ENCODE data around the gene NXPE2. TPM values are rescaled to one million over a fixed set of nuclear protein-coding genes. Genes with fewer than 3 reads are reported as not detected.

Gene NXPE2
- total RNA-seq, 2 donors from 2014 or later, result not detected

DNA sequence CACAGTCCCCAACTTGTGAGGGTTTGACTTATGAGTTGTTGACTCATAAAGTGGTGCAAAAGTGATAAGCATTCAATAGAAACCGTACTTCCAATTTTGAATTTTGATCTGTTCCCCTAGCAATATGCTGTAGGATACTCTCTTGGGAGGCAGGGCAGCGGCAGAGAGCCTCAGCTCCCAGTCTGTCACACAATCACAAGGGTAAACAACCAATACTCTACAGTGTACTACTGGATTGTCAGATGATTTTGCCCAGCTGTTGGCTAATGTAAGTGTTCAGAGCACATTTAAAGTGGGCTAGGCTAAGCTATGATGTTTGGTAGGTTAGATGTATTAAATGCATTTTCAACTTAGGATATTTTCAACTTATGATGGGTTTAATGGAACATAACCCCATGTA is 13.7 kb upstream of the NXPE2 start:
- no peak overlapping the region for H3K27ac ChIP-seq
- H3K27me3 ChIP-seq (replicated peaks; ENCODE audit: insufficient read depth), result no peaks in the 10 kb centered on the region
- H3K4me3 ChIP-seq, result no peak overlapping the region
- H3K4me1 ChIP-seq (ENCODE audit: control insufficient read depth in 1 of 2, low read depth in 2 of 2), result no peaks in the 10 kb centered on the region
- no peaks in the 10 kb centered on the region for H3K36me3 ChIP-seq
- DNase-seq (ENCODE audit: low spot score), result no peak
- H3K9me3 ChIP-seq, result no peaks in the 10 kb centered on the region
- TF ChIP-seq, protein P1, sequence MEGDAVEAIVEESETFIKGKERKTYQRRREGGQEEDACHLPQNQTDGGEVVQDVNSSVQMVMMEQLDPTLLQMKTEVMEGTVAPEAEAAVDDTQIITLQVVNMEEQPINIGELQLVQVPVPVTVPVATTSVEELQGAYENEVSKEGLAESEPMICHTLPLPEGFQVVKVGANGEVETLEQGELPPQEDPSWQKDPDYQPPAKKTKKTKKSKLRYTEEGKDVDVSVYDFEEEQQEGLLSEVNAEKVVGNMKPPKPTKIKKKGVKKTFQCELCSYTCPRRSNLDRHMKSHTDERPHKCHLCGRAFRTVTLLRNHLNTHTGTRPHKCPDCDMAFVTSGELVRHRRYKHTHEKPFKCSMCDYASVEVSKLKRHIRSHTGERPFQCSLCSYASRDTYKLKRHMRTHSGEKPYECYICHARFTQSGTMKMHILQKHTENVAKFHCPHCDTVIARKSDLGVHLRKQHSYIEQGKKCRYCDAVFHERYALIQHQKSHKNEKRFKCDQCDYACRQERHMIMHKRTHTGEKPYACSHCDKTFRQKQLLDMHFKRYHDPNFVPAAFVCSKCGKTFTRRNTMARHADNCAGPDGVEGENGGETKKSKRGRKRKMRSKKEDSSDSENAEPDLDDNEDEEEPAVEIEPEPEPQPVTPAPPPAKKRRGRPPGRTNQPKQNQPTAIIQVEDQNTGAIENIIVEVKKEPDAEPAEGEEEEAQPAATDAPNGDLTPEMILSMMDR (IDR thresholded peaks at IDR 0.05), result no peak
- ATAC-seq (ENCODE audit: insufficient number of reproducible peaks, low FRiP score, low read depth), result no peak

DNA sequence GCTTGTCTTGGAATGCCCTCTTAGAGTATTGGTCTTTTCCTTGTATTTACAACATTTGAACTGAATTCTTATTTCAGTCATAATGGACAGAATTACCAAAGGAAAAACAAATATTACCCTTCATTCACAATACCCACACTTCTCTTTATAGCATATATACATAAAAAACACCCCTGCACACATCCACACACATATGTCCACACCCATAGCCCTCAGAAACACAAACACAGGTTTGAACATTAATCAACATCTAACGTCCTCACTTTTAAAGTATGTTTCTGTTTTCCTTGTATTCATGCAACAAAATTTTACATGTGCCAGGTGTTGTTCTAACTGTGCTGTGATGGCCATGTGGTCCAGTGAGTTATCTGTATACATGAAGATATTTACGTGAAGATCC is 11.6 kb upstream of the NXPE2 start:
- H3K27ac ChIP-seq, result no peak overlapping the region
- TF ChIP-seq, protein P1 (IDR thresholded peaks at IDR 0.05), result no peak
- DNase-seq (ENCODE audit: low spot score) (no peak), ATAC-seq (ENCODE audit: insufficient number of reproducible peaks, low FRiP score, low read depth) (no peak)
- H3K4me3 ChIP-seq, result no peak overlapping the region
- no peaks in the 10 kb centered on the region for H3K27me3 ChIP-seq (replicated peaks; ENCODE audit: insufficient read depth)
- no peaks in the 10 kb centered on the region for H3K9me3 ChIP-seq
- H3K4me1 ChIP-seq (ENCODE audit: control insufficient read depth in 1 of 2, low read depth in 2 of 2), result no peaks in the 10 kb centered on the region
- H3K36me3 ChIP-seq, result no peaks in the 10 kb centered on the region

DNA sequence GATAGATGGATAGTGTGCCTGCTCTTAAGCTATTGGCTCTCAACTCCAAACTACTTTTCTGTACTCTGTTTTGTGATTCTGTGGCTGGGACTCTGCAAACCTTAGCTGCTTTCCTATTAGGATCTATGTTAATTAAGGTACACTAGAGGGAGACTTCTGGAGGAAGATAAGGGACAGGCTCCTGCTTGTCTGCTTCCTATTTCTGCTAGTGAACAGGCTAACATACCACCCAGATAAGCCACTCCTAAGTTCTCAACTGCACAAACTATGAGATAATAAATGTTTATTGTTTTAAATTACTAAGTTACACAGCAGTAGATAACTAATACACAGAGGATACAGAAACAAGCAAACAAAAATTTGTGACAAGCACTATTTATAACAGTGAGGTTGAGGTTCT is 10.2 kb upstream of the NXPE2 start:
- ATAC-seq (ENCODE audit: insufficient number of reproducible peaks, low FRiP score, low read depth), result no peak
- no peak overlapping the region for H3K27ac ChIP-seq

DNA sequence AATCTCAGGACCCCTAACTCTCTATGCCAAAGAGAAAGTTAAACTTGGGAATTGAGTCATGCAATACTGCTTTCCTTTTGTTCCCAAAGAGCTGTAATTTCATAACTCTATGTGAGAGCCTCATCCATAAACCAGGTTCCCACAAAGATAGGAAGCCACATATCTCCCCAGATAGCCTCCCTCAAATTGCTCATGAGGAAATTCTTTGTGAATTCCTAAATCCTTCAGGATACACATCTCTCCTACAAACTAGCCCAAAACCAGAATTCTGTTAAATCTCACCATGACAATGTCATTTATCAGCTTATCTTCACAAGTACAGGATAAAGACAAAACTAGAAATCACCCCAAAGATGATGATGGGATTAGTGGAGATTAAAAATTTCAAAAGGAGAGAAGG is 4.7 kb upstream of the NXPE2 start:
- ATAC-seq (ENCODE audit: insufficient number of reproducible peaks, low FRiP score, low read depth) (no peak), DNase-seq (ENCODE audit: low spot score) (no peak)
- Histone ChIP-seq H3K9me3 (no peaks in the 10 kb centered on the region), H3K36me3 (no peaks in the 10 kb centered on the region), H3K27ac (no peak overlapping the region), H3K27me3 (replicated peaks; ENCODE audit: insufficient read depth) (no peaks in the 10 kb centered on the region), H3K4me3 (no peak overlapping the region), H3K4me1 (ENCODE audit: control insufficient read depth in 1 of 2, low read depth in 2 of 2) (no peaks in the 10 kb centered on the region)
- TF ChIP-seq, protein P1 (IDR thresholded peaks at IDR 0.05), result no peak

More for the DNA sequence above, 10.2 kb upstream of the NXPE2 start:
- TF ChIP-seq, protein P1 (IDR thresholded peaks at IDR 0.05), result no peak
- H3K4me1 ChIP-seq (ENCODE audit: control insufficient read depth in 1 of 2, low read depth in 2 of 2), result no peaks in the 10 kb centered on the region
- H3K27me3 ChIP-seq (replicated peaks; ENCODE audit: insufficient read depth), result no peaks in the 10 kb centered on the region
- no peak overlapping the region for H3K4me3 ChIP-seq
- H3K9me3 ChIP-seq, result no peaks in the 10 kb centered on the region
- no peaks in the 10 kb centered on the region for H3K36me3 ChIP-seq
- no peak for DNase-seq (ENCODE audit: low spot score)

DNA sequence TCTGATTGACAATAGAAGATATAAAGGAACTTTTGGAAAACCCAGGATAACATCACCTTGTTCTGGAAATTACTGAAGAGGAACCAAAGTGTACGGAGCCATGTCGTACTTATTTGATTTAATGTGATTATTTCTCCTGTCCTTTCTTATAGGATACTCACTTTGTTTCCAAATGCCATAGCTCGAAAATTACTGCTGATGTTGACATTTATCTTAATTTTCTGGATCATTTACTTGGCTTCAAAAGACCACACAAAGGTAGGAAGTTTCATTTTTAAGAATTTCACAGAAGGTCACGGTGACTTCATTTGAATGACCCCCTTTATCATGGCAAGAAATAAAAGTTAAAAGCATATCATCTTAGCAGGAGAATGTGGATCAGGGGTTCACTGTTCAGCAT is 1.2 kb downstream of the NXPE2 start:
- Histone ChIP-seq H3K27ac (no peak overlapping the region), H3K27me3 (replicated peaks; ENCODE audit: insufficient read depth) (no peaks in the 10 kb centered on the region)
- ATAC-seq (ENCODE audit: insufficient number of reproducible peaks, low FRiP score, low read depth), result no peak

More for the DNA sequence above, 1.2 kb downstream of the NXPE2 start:
- H3K4me1 ChIP-seq (ENCODE audit: control insufficient read depth in 1 of 2, low read depth in 2 of 2), result no peaks in the 10 kb centered on the region
- no peaks in the 10 kb centered on the region for H3K36me3 ChIP-seq
- no peak overlapping the region for H3K4me3 ChIP-seq
- TF ChIP-seq, protein P1 (IDR thresholded peaks at IDR 0.05), result no peak
- no peak for DNase-seq (ENCODE audit: low spot score)
- H3K9me3 ChIP-seq, result no peaks in the 10 kb centered on the region

All from thoracic aorta (tissue), 2 donors.